Measurements from ENCODE around the gene EIF1AD. TPM values are rescaled to one million over a fixed set of nuclear protein-coding genes. Genes with fewer than 3 reads are reported as not detected.

The EIF1AD gene
- total and polyA plus RNA-seq, 9 of the 15 experiments (the other 6 are each of a cell fraction or from before 2014, with no cell fraction given) = 50.1 to 98.8 (median 58.7) TPM

- TF ChIP-seq NONO (IDR thresholded peaks at IDR 0.05; ENCODE audit: low read depth in 2 of 2, low read length in 1 of 2) (no peak), HMGN3 (IDR thresholded peaks at IDR 0.05; ENCODE audit: borderline replicate concordance, extremely low read depth, insufficient read length, low read depth, low read length) (no peak), HOXB6 (CRISPR knock-in tag; IDR thresholded peaks at IDR 0.05; ENCODE audit: borderline replicate concordance) (no peak), PPARD (CRISPR knock-in tag; IDR thresholded peaks at IDR 0.05) (no peak), TAF1 (IDR thresholded peaks at IDR 0.05; ENCODE audit: control insufficient read depth, extremely low read depth, insufficient read depth, low read length, severe bottlenecking) (no peak), ZNF583 (CRISPR knock-in tag; IDR thresholded peaks at IDR 0.05) (no peak), HOMEZ (CRISPR knock-in tag; IDR thresholded peaks at IDR 0.05) (no peak), MLLT1 (IDR thresholded peaks at IDR 0.05) (peak in 1 of 2 experiments; percentile 90; a peak in 2 of 4 replicates), PTTG1 (tag; IDR thresholded peaks at IDR 0.05; ENCODE audit: low read depth) (no peak), GTF3C2 (IDR thresholded peaks at IDR 0.05; ENCODE audit: borderline replicate concordance, extremely low read depth, insufficient read length) (no peak), POLR2B (IDR thresholded peaks at IDR 0.05; ENCODE audit: low read depth, partially characterized antibody) (no peak), YBX1 (IDR thresholded peaks at IDR 0.05) (no peak), ATF2 (CRISPR knock-in tag; IDR thresholded peaks at IDR 0.05) (no peak), ZKSCAN8 (CRISPR knock-in tag; IDR thresholded peaks at IDR 0.05) (no peak), USF2 (CRISPR knock-in tag; IDR thresholded peaks at IDR 0.05) (no peak), PHF20 (IDR thresholded peaks at IDR 0.05; ENCODE audit: partially characterized antibody) (no peak), ZNF41 (CRISPR knock-in tag; conservative IDR thresholded peaks at IDR 0.05) (no peak), BRD4 (IDR thresholded peaks at IDR 0.05) (no peak), SMAD3 (CRISPR knock-in tag; conservative IDR thresholded peaks at IDR 0.05) (0 out of 2 replicates have a peak, but pooled peaks have one; percentile 3)
Observed at GRCh38 chr11:65988791-65989592, 13.0 kb downstream of the EIF1AD start (continued).

Measured in K562 (cell line).